HCT116 (cell line): ENCODE data around the gene ADIPOR2. TPM values are rescaled to one million over a fixed set of nuclear protein-coding genes. Genes with fewer than 3 reads are reported as not detected.

Experiments used
- ATAC-seq: fragments of 200-7000 bp; cut with Tn5 transposase; 2 replicates; pipeline ENCODE4 v1.9.1; 2020; ENCODE audit warnings: mild to moderate bottlenecking, moderate library complexity
- BruUV-seq: library from RNA; stranded (reverse); fragments of 400-500 nt; replicated peaks from 2 replicates; lab custom pipeline; 2021; lab: Mats Ljungman, UMichigan
- CTCF ChIA-PET: fragments of 300-600 bp; sonication (Branson Sonifier 250); formaldehyde crosslinking; loops from one replicate; lab custom pipeline; 2021; ENCODE audit warnings: antibody characterized with exemption; lab: Charles Lee
- POLR2A ChIA-PET: fragments of 300-600, 350-600 bp; sonication (Branson Sonifier 250); formaldehyde crosslinking; loops from one replicate; lab custom pipeline; 2021; ENCODE audit warnings: antibody characterized with exemption; lab: Charles Lee
- RAD21 ChIA-PET, 2 experiments: fragments of 300-600 bp; sonication (Branson Sonifier 250); formaldehyde crosslinking; loops; one replicate each; lab custom pipeline; 2023; ENCODE audit warnings: low total read pairs in 2 of 2; ENCODE audit not compliant: uncharacterized antibody in 2 of 2, unreplicated experiment in 2 of 2, low non-redundant PET in 1 of 2; lab: Charles Lee
- DNase-seq: peaks from one replicate; pipeline ENCODE4 v3.0.0-alpha.2; 2010; ENCODE audit warnings: low read depth, low spot score
- H2AFZ ChIP-seq: fragments of 200-600 bp; shearing (Covaris generic), sonication (generic); 2 replicates; pipeline ENCODE4 v1.6.1; 2017; ENCODE audit warnings: low read depth, mixed run types, mixed read lengths, antibody characterized with exemption, low read length; ENCODE audit not compliant: poor library complexity, severe bottlenecking
- H3K27ac ChIP-seq: 2 replicates; pipeline ENCODE4 v1.5.1; 2012; ENCODE audit warnings: low read depth, low read length
- H3K27me3 ChIP-seq: fragments of 200-600 bp; sonication (generic); 2 replicates; pipeline ENCODE4 v1.6.1; 2016; ENCODE audit warnings: mixed run types, low read length, mixed read lengths; ENCODE audit not compliant: insufficient read depth
- H3K36me3 ChIP-seq, 2 experiments: fragments of 200-500 bp in 1 of 2; fragments of 200-600 bp in 1 of 2; sonication (Bioruptor generic) in 1 of 2; sonication (generic) in 1 of 2; 2 replicates each; pipeline versions ENCODE4 v1.5.1 to v1.6.1; 2014 to 2016; ENCODE audit warnings: low read length in 2 of 2, inconsistent platforms in 1 of 2, mixed read lengths in 1 of 2, mixed run types in 1 of 2; ENCODE audit not compliant: insufficient read depth in 2 of 2, control insufficient read depth in 1 of 2
- H3K4me1 ChIP-seq, 2 experiments: fragments of 200-600 bp in 1 of 2; sonication (generic) in 1 of 2; 2 replicates each; pipeline versions ENCODE4 v1.5.1 to v1.6.1; 2012 to 2017; ENCODE audit warnings: low read length in 2 of 2, inconsistent platforms in 1 of 2, mild to moderate bottlenecking in 1 of 2, mixed read lengths in 1 of 2, mixed run types in 1 of 2, moderate library complexity in 1 of 2; ENCODE audit not compliant: insufficient read depth in 2 of 2, control insufficient read depth in 1 of 2
- H3K4me2 ChIP-seq: fragments of 200-600 bp; sonication (generic); 2 replicates; pipeline ENCODE4 v1.6.1; 2017; ENCODE audit warnings: mixed run types, low read length, mixed read lengths
- H3K4me3 ChIP-seq, 2 experiments: fragments of 200-600 bp in 1 of 2; sonication (generic) in 1 of 2; replicated peaks in 1 of 2; 2 replicates each; pipeline ENCODE4 v1.5.1; 2011 to 2016; ENCODE audit warnings: low read length in 2 of 2, control low read depth in 1 of 2, low read depth in 1 of 2, mild to moderate bottlenecking in 1 of 2, mixed read lengths in 1 of 2, mixed run types in 1 of 2
- H3K79me2 ChIP-seq: fragments of 200-600 bp; sonication (generic); 2 replicates; pipeline ENCODE4 v1.6.1; 2017; ENCODE audit warnings: mild to moderate bottlenecking, mixed run types, low read length, moderate library complexity, mixed read lengths; ENCODE audit not compliant: insufficient read depth
- H3K9ac ChIP-seq: fragments of 200-600 bp; sonication (generic); 2 replicates; pipeline ENCODE4 v1.6.1; 2016; ENCODE audit warnings: low read length, mixed read lengths
- H3K9me2 ChIP-seq: fragments of 200-600 bp; sonication (generic), shearing (Covaris generic); 2 replicates; pipeline ENCODE4 v1.6.1; 2017; ENCODE audit warnings: mixed run types, mild to moderate bottlenecking, moderate library complexity; ENCODE audit not compliant: insufficient read depth
- H3K9me3 ChIP-seq, 2 experiments: fragments of 200-500 bp in 1 of 2; fragments of 200-600 bp in 1 of 2; sonication (Bioruptor generic) in 1 of 2; sonication (generic) in 1 of 2; 2 replicates each; pipeline ENCODE4 v1.6.1; 2014 to 2017; ENCODE audit warnings: low read length in 2 of 2, mixed read lengths in 2 of 2, inconsistent platforms in 1 of 2, low read depth in 1 of 2, mild to moderate bottlenecking in 1 of 2, mixed run types in 1 of 2, moderate library complexity in 1 of 2; ENCODE audit not compliant: control insufficient read depth in 1 of 2, insufficient read depth in 1 of 2
- H4K20me1 ChIP-seq: fragments of 200-600 bp; sonication (generic), shearing (Covaris generic); 2 replicates; pipeline ENCODE4 v1.6.1; 2017; ENCODE audit warnings: mixed run types, mild to moderate bottlenecking, moderate library complexity; ENCODE audit not compliant: insufficient read depth
- CEBPB ChIP-seq: IDR thresholded peaks from 2 replicates; pipeline ENCODE4 v1.6.1; 2012; ENCODE audit warnings: low read depth
- CTCF ChIP-seq, 3 experiments: fragments of 200-600 bp in 1 of 3; sonication (generic) in 1 of 3; IDR thresholded peaks in 2 of 3; conservative IDR thresholded peaks in 1 of 3; 2 replicates each; pipeline ENCODE4 v1.5.1; 2012 to 2017; ENCODE audit warnings: low read depth in 2 of 3, low read length in 2 of 3, antibody characterized with exemption in 1 of 3, borderline replicate concordance in 1 of 3, control low read depth in 1 of 3, mild to moderate bottlenecking in 1 of 3, mixed read lengths in 1 of 3, mixed run types in 1 of 3, moderate library complexity in 1 of 3; ENCODE audit not compliant: insufficient read depth in 1 of 3
- EGR1 ChIP-seq: IDR thresholded peaks from 2 replicates; pipeline ENCODE4 v1.6.1; 2012; ENCODE audit warnings: low read depth
- EZH2 ChIP-seq: fragments of 200-600 bp; sonication (generic); IDR thresholded peaks from 2 replicates; pipeline ENCODE4 v1.6.1; 2017; ENCODE audit warnings: antibody characterized with exemption, mixed run types
- EZH2phosphoT487 ChIP-seq: fragments of 200-600 bp; IDR thresholded peaks from 2 replicates; pipeline ENCODE4 v1.6.1; 2018; ENCODE audit warnings: antibody characterized with exemption, borderline replicate concordance
- FOSL1 ChIP-seq: IDR thresholded peaks from 2 replicates; pipeline ENCODE4 v1.6.1; 2012; ENCODE audit warnings: low read depth
- JUND ChIP-seq: IDR thresholded peaks from 2 replicates; pipeline ENCODE4 v1.6.1; 2012
- POLR2A ChIP-seq: IDR thresholded peaks from 2 replicates; pipeline ENCODE4 v1.7.0; 2011; ENCODE audit warnings: borderline replicate concordance; ENCODE audit not compliant: insufficient read depth, insufficient read length; ENCODE audit errors: extremely low read depth
- POLR2AphosphoS5 ChIP-seq: IDR thresholded peaks from 2 replicates; pipeline ENCODE4 v1.6.1; 2011; ENCODE audit warnings: mild to moderate bottlenecking, low read depth, low read length, moderate library complexity
- RAD21 ChIP-seq: IDR thresholded peaks from 2 replicates; pipeline ENCODE4 v1.6.1; 2012; ENCODE audit warnings: low read depth, mild to moderate bottlenecking
- REST ChIP-seq: IDR thresholded peaks from 2 replicates; pipeline ENCODE4 v1.6.1; 2012; ENCODE audit warnings: low read depth
- SP1 ChIP-seq: IDR thresholded peaks from 2 replicates; pipeline ENCODE4 v1.6.1; 2012; ENCODE audit warnings: low read depth
- TCF7L2 ChIP-seq: IDR thresholded peaks from 2 replicates; pipeline ENCODE4 v1.7.0; 2011; ENCODE audit warnings: borderline replicate concordance, inconsistent platforms; ENCODE audit not compliant: insufficient read depth, insufficient read length; ENCODE audit errors: extremely low read depth
- YY1 ChIP-seq: IDR thresholded peaks from 2 replicates; pipeline ENCODE4 v1.6.1; 2011; ENCODE audit warnings: low read length, low read depth, moderate library complexity, mild to moderate bottlenecking; ENCODE audit not compliant: insufficient replicate concordance; ENCODE audit errors: extremely low read depth
- ZFX ChIP-seq: fragments of 450-650 bp; IDR thresholded peaks from 2 replicates; pipeline ENCODE4 v1.6.1; 2017
- ZNF274 ChIP-seq: fragments of 200-500 bp; sonication (Bioruptor generic); IDR thresholded peaks from 2 replicates; pipeline ENCODE4 v1.6.1; 2014; ENCODE audit warnings: mild to moderate bottlenecking, low read depth, low read length, inconsistent platforms
- intact Hi-C: fragments of 100-400 bp; cut with micrococcal nuclease; formaldehyde crosslinking; loops from 2 replicates; pipeline ENCODE4 v1.10.0; 2022
- total RNA-seq: library from RNA; stranded (reverse); gene quantifications from one replicate; pipeline ENCODE4 v1.2.1, GENCODE V29; 2021; ENCODE audit not compliant: unreplicated experiment

ADIPOR2 gene
- total RNA-seq, 1 experiment from 2014 or later = 69.9 TPM

- H3K27ac ChIP-seq = no peak overlapping the region
- POLR2A ChIA-PET = no interaction called here
- H3K4me1 ChIP-seq = no peaks in the 10 kb centered on the region
- no peaks in the 10 kb centered on the region for H3K79me2 ChIP-seq
- intact Hi-C loops = no loop called here
- H3K36me3 ChIP-seq = no peaks in the 10 kb centered on the region
- no peaks in the 10 kb centered on the region for H4K20me1 ChIP-seq
- H3K4me2 ChIP-seq = no peak overlapping the region
- H3K9me2 ChIP-seq = no peaks in the 10 kb centered on the region
- RAD21 ChIA-PET = no interaction called here
- no peaks in the 10 kb centered on the region for H3K9me3 ChIP-seq
- CTCF ChIA-PET = no interaction called here
- H2AFZ ChIP-seq = no peak overlapping the region
- BruUV-seq = no TSS peak
- peaks cover 6% of the 10 kb centered on the region; the same call in 1 of the 2 replicates for H3K27me3 ChIP-seq
- ATAC-seq (no peak), DNase-seq (no peak)
- no peak for TF ChIP-seq EZH2
- TF ChIP-seq CEBPB = no peak
- no peak for TF ChIP-seq SP1
- no peak for TF ChIP-seq EGR1
- TF ChIP-seq ZFX = no peak
- no peak for TF ChIP-seq CTCF (IDR thresholded peaks at IDR 0.05 in 2 of 3, conservative IDR thresholded peaks at IDR 0.05 in 1 of 3; ENCODE audit: borderline replicate concordance in 1 of 3, insufficient read depth in 1 of 3, low read depth in 2 of 3, low read length in 2 of 3)
- TF ChIP-seq POLR2A = no peak
- H3K9ac ChIP-seq = no peak overlapping the region
- no peak overlapping the region for H3K4me3 ChIP-seq
Observed at GRCh38 chr12:1823237-1823636, 132.4 kb downstream of the ADIPOR2 start.

- Histone ChIP-seq H3K27me3 (peaks cover 6% of the 10 kb centered on the region; the same call in 1 of the 2 replicates), H3K9me3 (no peaks in the 10 kb centered on the region), H3K9me2 (no peaks in the 10 kb centered on the region), H4K20me1 (no peaks in the 10 kb centered on the region), H3K27ac (no peak overlapping the region), H3K4me2 (no peak overlapping the region), H3K79me2 (no peaks in the 10 kb centered on the region), H3K4me1 (no peaks in the 10 kb centered on the region), H2AFZ (no peak overlapping the region), H3K9ac (no peak overlapping the region), H3K4me3 (no peak overlapping the region), H3K36me3 (no peaks in the 10 kb centered on the region)
- no peak for DNase-seq
- CTCF ChIA-PET = no interaction called here
- POLR2A ChIA-PET = no interaction called here
- RAD21 ChIA-PET = no interaction called here
- BruUV-seq = no TSS peak
- intact Hi-C loops = no loop called here
- ATAC-seq = no peak
- TF ChIP-seq ZFX (no peak), POLR2AphosphoS5 (no peak), EGR1 (no peak), ZNF274 (no peak), RAD21 (no peak), REST (no peak), TCF7L2 (no peak), EZH2 (no peak), FOSL1 (no peak), JUND (no peak), EZH2phosphoT487 (no peak), YY1 (no peak)
Observed at GRCh38 chr12:1825382-1826102, 134.7 kb downstream of the ADIPOR2 start.
